Left ventricle myocardium superior (tissue), 1 donor: ENCODE results near the gene ZNF264. TPM values are rescaled to one million over a fixed set of nuclear protein-coding genes. Genes with fewer than 3 reads are reported as not detected.
"Not testable (repeated sequence)": the region's sequence is repeated elsewhere in the genome, so short reads cannot be mapped to it uniquely, and the experiment has no call there.

Source experiments
- ATAC-seq: fragments of 200-7000 bp; cut with Tn5 transposase; one replicate; pipeline ENCODE4 v1.9.1; 2020; ENCODE audit warnings: mild to moderate bottlenecking, moderate library complexity
- DNase-seq: peaks from one replicate; pipeline ENCODE4 v3.0.0-alpha.2; 2020
- intact Hi-C: fragments of 100-400 bp; cut with micrococcal nuclease; formaldehyde crosslinking; loops from one replicate; pipeline ENCODE4 v1.11.0; 2022
- total RNA-seq: library from RNA; stranded (reverse); fragmentation: NEBNext Ultra II Directional; extraction: Animal tissue kit (Norgen Biotek cat#: 25700); gene quantifications from one replicate; pipeline ENCODE4 v1.2.1, GENCODE V29; 2021
- donor health status: DM: no; HTN: yes; CAD: no; lungs with severe emphysema.

Gene ZNF264
- total RNA-seq, 1 donor from 2014 or later = 19.4 TPM

GRCh38 chr19:57241176-57241575, 49.9 kb downstream of the ZNF264 start:
- no peak for DNase-seq
- intact Hi-C loops = no loop called here
- no peak for ATAC-seq

GRCh38 chr19:57242821-57243220, 51.5 kb downstream of the ZNF264 start:
- no peak for ATAC-seq
- no peak for DNase-seq
- intact Hi-C loops = no loop called here

- DNase-seq = no peak
- no peak for ATAC-seq
- intact Hi-C loops = no loop called here
These were observed 53.2 kb downstream of the ZNF264 start for GRCh38 chr19:57244513-57244912.

GRCh38 chr19:57245066-57245465, 53.8 kb downstream of the ZNF264 start:
- DNase-seq = no peak
- intact Hi-C loops = no loop called here
- no peak for ATAC-seq

GRCh38 chr19:57245959-57246358, 54.7 kb downstream of the ZNF264 start:
- DNase-seq = no peak
- ATAC-seq = no peak
- intact Hi-C loops = no loop called here

GRCh38 chr19:57248646-57249045, 57.3 kb downstream of the ZNF264 start:
- intact Hi-C loops = no loop called here
- DNase-seq (no peak), ATAC-seq (no peak)

- DNase-seq (no peak), ATAC-seq (no peak)
- intact Hi-C loops = no loop called here
These were observed 58.0 kb downstream of the ZNF264 start for GRCh38 chr19:57249329-57249728.

GRCh38 chr19:57253767-57254166, 62.5 kb downstream of the ZNF264 start:
- DNase-seq, intact Hi-C loops, ATAC-seq: not testable (repeated sequence)

- DNase-seq = no peak
- ATAC-seq = no peak
- intact Hi-C loops = no loop called here
These were observed 70.7 kb downstream of the ZNF264 start for GRCh38 chr19:57262044-57262443.

- DNase-seq (no peak), ATAC-seq (no peak)
- intact Hi-C loops = no loop called here
These were observed 72.0 kb downstream of the ZNF264 start for GRCh38 chr19:57263244-57263741.

GRCh38 chr19:57267291-57267690, 76.0 kb downstream of the ZNF264 start:
- no peak for ATAC-seq
- intact Hi-C loops = no loop called here
- DNase-seq = no peak

GRCh38 chr19:57269515-57270250, 78.4 kb downstream of the ZNF264 start:
- no peak for DNase-seq

GRCh38 chr19:57271280-57271679, 80.0 kb downstream of the ZNF264 start:
- no peak for DNase-seq
- intact Hi-C loops = no loop called here
- no peak for ATAC-seq

More at GRCh38 chr19:57269515-57270250, 78.4 kb downstream of the ZNF264 start:
- no peak for ATAC-seq
- intact Hi-C loops = no loop called here

Other genes starting within 250 kb of the ZNF264 start
- not detected for gene USP29, start 71.5 kb upstream of the ZNF264 start, total RNA-seq
- not detected for gene ZIM3, start 46.3 kb upstream of the ZNF264 start, total RNA-seq
- gene DUXA, start 24.0 kb upstream of the ZNF264 start, total RNA-seq = not detected
- 1.5 TPM for gene AURKC, start 39.5 kb downstream of the ZNF264 start, total RNA-seq
- gene ZNF805, start 49.1 kb downstream of the ZNF264 start, total RNA-seq = 9.0 TPM
- gene ZNF460, start 89.0 kb downstream of the ZNF264 start, total RNA-seq = 26.4 TPM
- gene ZNF543, start 129.0 kb downstream of the ZNF264 start, total RNA-seq = 6.1 TPM
- gene ZNF304, start 159.8 kb downstream of the ZNF264 start, total RNA-seq = 8.3 TPM
- gene TRAPPC2B, start 172.1 kb downstream of the ZNF264 start, total RNA-seq = 10.9 TPM
- gene ZNF547, start 172.1 kb downstream of the ZNF264 start, total RNA-seq = 3.2 TPM
- 17.8 TPM for gene ZNF548, start 198.4 kb downstream of the ZNF264 start, total RNA-seq
- 8.8 TPM for gene ZNF17, start 219.7 kb downstream of the ZNF264 start, total RNA-seq
- gene ZNF749, start 243.8 kb downstream of the ZNF264 start, total RNA-seq = 3.3 TPM